Esophagus muscularis mucosa (tissue), 3 donors: Measurements from ENCODE around the gene BOLA2B.

ENCODE experiments used
- CTCF ChIP-seq, 3 experiments: fragments of 200-600 bp in 2 of 3; fragments of 450-650 bp in 1 of 3; sonication (generic) in 2 of 3; IDR thresholded peaks; one replicate each; pipeline ENCODE4 v1.5.1; 2017 to 2019; ENCODE audit warnings: antibody characterized with exemption in 3 of 3, mild to moderate bottlenecking in 2 of 3, moderate library complexity in 1 of 3
- POLR2A ChIP-seq: fragments of 450-650 bp; IDR thresholded peaks from one replicate; pipeline ENCODE4 v1.6.1; 2017; ENCODE audit warnings: antibody characterized with exemption, moderate library complexity, mild to moderate bottlenecking, low read depth

GRCh38 chr16:30144917-30145316, 48.5 kb downstream of the BOLA2B start:
- no peak for TF ChIP-seq CTCF (IDR thresholded peaks at IDR 0.05)
- TF ChIP-seq POLR2A: no peak
